ENCODE data around the gene TNS1. TPM values are rescaled to one million over a fixed set of nuclear protein-coding genes. Genes with fewer than 3 reads are reported as not detected.

TNS1 gene
- total RNA-seq, 1 experiment from 2014 or later, result 6.2 TPM

DNA sequence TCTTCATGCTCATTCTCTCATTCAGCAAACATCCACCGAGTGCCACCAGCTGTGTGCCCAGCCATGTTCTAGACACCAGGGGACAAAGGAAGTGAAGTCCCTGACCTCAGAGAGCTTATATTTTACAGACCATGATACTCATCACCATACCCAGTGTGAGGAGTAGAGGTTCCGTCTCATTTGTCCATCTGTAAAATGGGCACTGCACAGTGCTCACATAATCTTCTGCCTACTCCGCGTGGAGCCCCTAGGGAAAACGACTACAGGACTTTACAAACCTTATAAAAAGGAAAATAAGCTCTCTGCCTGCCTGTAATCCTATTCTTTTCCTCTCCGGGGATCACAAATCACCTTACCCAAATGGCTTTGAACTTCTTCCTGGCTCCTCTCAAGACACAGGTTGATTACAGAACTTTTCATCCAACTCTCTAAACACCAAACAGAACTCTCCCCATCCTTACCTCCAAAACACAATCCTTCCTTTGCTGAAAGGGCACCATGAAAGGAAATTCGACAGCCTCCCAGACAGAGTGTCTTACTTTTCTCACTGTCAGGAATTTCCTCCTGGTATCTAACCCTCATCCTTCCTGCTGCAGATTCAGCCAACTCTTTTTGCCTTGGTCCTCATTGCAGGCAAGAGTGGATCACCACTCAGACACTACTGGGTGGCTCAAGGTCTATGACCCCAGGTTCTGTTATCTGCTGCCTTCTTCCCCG, 99.5 kb downstream of the TNS1 start:
- H2AFZ ChIP-seq (ENCODE audit: low read depth, low read length, poor library complexity, severe bottlenecking), result no peak overlapping the region
- DNase-seq (ENCODE audit: low read depth, low spot score) (no peak), ATAC-seq (no peak)
- H3K9me2 ChIP-seq (ENCODE audit: insufficient read depth), result no peaks in the 10 kb centered on the region
- RAD21 ChIA-PET (ENCODE audit: low non-redundant PET in 1 of 2, low total read pairs in 2 of 2, uncharacterized antibody in 2 of 2, unreplicated experiment in 2 of 2), result no interaction called here
- H3K36me3 ChIP-seq (ENCODE audit: control insufficient read depth in 1 of 2, insufficient read depth in 2 of 2, low read length in 2 of 2), result no peaks in the 10 kb centered on the region
- H3K27me3 ChIP-seq (ENCODE audit: insufficient read depth, low read length), result no peaks in the 10 kb centered on the region
- CTCF ChIA-PET, result no interaction called here
- no peak overlapping the region for H3K9ac ChIP-seq (ENCODE audit: low read length)
- no peak overlapping the region for H3K4me3 ChIP-seq (replicated peaks in 1 of 2; ENCODE audit: low read depth in 1 of 2, low read length in 2 of 2)
- no peaks in the 10 kb centered on the region for H4K20me1 ChIP-seq (ENCODE audit: insufficient read depth)
- POLR2A ChIA-PET, result no interaction called here
- H3K79me2 ChIP-seq (ENCODE audit: insufficient read depth, low read length), result no peaks in the 10 kb centered on the region
- no peak for TF ChIP-seq ZNF274 (IDR thresholded peaks at IDR 0.05; ENCODE audit: low read depth, low read length)
- TF ChIP-seq CBX3 (IDR thresholded peaks at IDR 0.05; ENCODE audit: low read depth), result no peak
- no peak for TF ChIP-seq POLR2AphosphoS5 (IDR thresholded peaks at IDR 0.05; ENCODE audit: low read depth, low read length)
- TF ChIP-seq JUND (IDR thresholded peaks at IDR 0.05), result no peak
- no peak for TF ChIP-seq FOSL1 (IDR thresholded peaks at IDR 0.05; ENCODE audit: low read depth)
- no peak for TF ChIP-seq SP1 (IDR thresholded peaks at IDR 0.05; ENCODE audit: low read depth)
- TF ChIP-seq TCF7L2 (IDR thresholded peaks at IDR 0.05; ENCODE audit: borderline replicate concordance, extremely low read depth, insufficient read depth, insufficient read length), result no peak
- TF ChIP-seq, protein P1, sequence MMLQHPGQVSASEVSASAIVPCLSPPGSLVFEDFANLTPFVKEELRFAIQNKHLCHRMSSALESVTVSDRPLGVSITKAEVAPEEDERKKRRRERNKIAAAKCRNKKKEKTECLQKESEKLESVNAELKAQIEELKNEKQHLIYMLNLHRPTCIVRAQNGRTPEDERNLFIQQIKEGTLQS (IDR thresholded peaks at IDR 0.05), result no peak
- TF ChIP-seq SRF (IDR thresholded peaks at IDR 0.05; ENCODE audit: low read depth), result no peak
- no peak for TF ChIP-seq POLR2A (IDR thresholded peaks at IDR 0.05; ENCODE audit: borderline replicate concordance, extremely low read depth, insufficient read depth, insufficient read length)
- TF ChIP-seq EGR1 (IDR thresholded peaks at IDR 0.05; ENCODE audit: low read depth), result no peak
- no peak for TF ChIP-seq YY1 (IDR thresholded peaks at IDR 0.05; ENCODE audit: extremely low read depth, insufficient replicate concordance, low read depth, low read length)
- no peak for TF ChIP-seq ELF1 (IDR thresholded peaks at IDR 0.05; ENCODE audit: borderline replicate concordance, low read depth)
- TF ChIP-seq, protein P2, sequence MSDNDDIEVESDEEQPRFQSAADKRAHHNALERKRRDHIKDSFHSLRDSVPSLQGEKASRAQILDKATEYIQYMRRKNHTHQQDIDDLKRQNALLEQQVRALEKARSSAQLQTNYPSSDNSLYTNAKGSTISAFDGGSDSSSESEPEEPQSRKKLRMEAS (IDR thresholded peaks at IDR 0.05), result no peak
- TF ChIP-seq EZH2 (IDR thresholded peaks at IDR 0.05), result no peak
- TF ChIP-seq ZFX (IDR thresholded peaks at IDR 0.05), result no peak
- TF ChIP-seq, protein P3, sequence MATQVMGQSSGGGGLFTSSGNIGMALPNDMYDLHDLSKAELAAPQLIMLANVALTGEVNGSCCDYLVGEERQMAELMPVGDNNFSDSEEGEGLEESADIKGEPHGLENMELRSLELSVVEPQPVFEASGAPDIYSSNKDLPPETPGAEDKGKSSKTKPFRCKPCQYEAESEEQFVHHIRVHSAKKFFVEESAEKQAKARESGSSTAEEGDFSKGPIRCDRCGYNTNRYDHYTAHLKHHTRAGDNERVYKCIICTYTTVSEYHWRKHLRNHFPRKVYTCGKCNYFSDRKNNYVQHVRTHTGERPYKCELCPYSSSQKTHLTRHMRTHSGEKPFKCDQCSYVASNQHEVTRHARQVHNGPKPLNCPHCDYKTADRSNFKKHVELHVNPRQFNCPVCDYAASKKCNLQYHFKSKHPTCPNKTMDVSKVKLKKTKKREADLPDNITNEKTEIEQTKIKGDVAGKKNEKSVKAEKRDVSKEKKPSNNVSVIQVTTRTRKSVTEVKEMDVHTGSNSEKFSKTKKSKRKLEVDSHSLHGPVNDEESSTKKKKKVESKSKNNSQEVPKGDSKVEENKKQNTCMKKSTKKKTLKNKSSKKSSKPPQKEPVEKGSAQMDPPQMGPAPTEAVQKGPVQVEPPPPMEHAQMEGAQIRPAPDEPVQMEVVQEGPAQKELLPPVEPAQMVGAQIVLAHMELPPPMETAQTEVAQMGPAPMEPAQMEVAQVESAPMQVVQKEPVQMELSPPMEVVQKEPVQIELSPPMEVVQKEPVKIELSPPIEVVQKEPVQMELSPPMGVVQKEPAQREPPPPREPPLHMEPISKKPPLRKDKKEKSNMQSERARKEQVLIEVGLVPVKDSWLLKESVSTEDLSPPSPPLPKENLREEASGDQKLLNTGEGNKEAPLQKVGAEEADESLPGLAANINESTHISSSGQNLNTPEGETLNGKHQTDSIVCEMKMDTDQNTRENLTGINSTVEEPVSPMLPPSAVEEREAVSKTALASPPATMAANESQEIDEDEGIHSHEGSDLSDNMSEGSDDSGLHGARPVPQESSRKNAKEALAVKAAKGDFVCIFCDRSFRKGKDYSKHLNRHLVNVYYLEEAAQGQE (IDR thresholded peaks at IDR 0.05; ENCODE audit: low read depth), result no peak
- TF ChIP-seq RAD21 (IDR thresholded peaks at IDR 0.05; ENCODE audit: low read depth), result no peak
- no TSS peak for BruUV-seq (replicated peaks)
- H3K4me2 ChIP-seq (ENCODE audit: low read length), result no peak overlapping the region
- no peak overlapping the region for H3K27ac ChIP-seq (ENCODE audit: low read depth, low read length)
- peaks cover 0 to 7% of the 10 kb centered on the region in 2 experiments; a peak in 1 of 4 replicates for H3K4me1 ChIP-seq (ENCODE audit: control insufficient read depth in 1 of 2, insufficient read depth in 2 of 2, low read length in 2 of 2)
- no peaks in the 10 kb centered on the region for H3K9me3 ChIP-seq (ENCODE audit: control insufficient read depth in 1 of 2, insufficient read depth in 1 of 2, low read depth in 1 of 2, low read length in 2 of 2)
- intact Hi-C loops (cut with micrococcal nuclease), result no loop called here

All from HCT116 (cell line).